GM18508 (cell line): ENCODE measurements around the gene CNN2.

ENCODE experiments used
- ATAC-seq: cut with Tn5 transposase; IDR thresholded peaks from one replicate; pipeline ENCODE4 v1.9.1; 2021; ENCODE audit warnings: moderate number of reproducible peaks; ENCODE audit not compliant: insufficient read depth, unreplicated experiment

The CNN2 gene

GRCh38 chr19:995051-995827 lies 31.2 kb upstream of the CNN2 start:
- no peak for ATAC-seq

DNA sequence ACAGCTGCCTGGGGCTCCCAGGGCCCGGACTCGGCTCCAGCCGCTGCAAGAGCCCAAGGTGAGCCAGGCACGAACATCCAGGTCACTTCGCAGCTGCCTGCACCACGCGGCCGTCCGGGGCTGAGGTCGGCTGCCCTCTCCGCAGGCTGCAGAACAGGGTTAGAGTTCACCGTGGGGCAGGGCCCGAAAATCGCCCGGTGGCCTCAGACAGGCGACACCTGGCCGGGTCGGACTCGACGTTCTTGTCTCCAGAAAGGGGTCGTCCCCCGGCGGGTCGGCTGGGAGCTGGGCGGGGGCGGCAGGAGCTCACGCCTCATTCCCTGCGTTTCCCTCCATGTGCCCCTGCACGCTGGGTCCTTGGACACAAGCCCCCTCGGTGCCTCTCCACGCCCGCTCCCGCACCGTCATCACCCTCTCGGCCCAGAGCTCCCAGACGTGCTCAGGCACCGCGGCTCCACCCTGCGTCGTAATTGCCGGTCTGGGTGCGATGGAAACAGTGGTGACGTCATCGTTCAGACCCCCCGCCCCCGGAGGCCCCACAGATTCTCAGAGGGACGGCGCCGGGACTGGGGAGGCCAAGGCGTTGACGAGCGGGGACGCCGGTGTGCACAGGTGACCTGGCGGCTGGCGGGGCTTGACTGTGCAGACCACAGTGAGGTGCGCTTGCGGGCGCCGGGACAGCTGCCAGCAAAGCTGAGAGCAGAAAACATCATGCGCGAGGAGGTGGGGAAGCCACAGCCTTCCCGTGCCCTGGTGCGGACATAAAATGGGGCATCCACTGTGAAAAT lies 30.2 kb upstream of the CNN2 start:
- ATAC-seq: no peak

- no peak for ATAC-seq
These were observed 28.3 kb upstream of the CNN2 start for GRCh38 chr19:998064-998463.

- ATAC-seq: no peak
These were observed 27.1 kb upstream of the CNN2 start for GRCh38 chr19:999379-999719.

DNA sequence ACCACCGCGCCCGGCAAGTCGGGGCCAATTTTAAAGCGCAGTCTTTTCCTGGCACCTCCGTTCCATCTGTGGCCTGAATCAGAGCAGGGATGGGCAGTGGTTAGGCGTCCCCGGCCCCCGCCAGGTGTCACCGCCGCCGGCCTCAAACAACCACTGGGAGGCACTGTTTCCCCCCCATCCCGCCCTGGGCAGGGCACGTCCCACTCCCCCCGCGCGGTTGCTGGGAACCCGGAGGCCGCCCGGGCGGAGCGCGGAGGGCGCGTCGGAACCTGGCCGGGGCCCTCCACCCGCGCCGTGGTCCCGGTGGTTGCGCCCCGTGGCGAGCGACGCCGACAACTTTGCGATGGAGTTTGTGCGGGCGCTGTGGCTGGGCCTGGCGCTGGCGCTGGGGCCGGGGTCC lies 26.3 kb upstream of the CNN2 start, which contains the start of gene GRIN3B:
TSS of gene GRIN3B (plus strand) at position 325 of the 400 bp plus-strand sequence. CDS start at position 344, 19 bp downstream.
- ATAC-seq: no peak

- no peak for ATAC-seq
These were observed 25.5 kb upstream of the CNN2 start for GRCh38 chr19:1000591-1001537.

DNA sequence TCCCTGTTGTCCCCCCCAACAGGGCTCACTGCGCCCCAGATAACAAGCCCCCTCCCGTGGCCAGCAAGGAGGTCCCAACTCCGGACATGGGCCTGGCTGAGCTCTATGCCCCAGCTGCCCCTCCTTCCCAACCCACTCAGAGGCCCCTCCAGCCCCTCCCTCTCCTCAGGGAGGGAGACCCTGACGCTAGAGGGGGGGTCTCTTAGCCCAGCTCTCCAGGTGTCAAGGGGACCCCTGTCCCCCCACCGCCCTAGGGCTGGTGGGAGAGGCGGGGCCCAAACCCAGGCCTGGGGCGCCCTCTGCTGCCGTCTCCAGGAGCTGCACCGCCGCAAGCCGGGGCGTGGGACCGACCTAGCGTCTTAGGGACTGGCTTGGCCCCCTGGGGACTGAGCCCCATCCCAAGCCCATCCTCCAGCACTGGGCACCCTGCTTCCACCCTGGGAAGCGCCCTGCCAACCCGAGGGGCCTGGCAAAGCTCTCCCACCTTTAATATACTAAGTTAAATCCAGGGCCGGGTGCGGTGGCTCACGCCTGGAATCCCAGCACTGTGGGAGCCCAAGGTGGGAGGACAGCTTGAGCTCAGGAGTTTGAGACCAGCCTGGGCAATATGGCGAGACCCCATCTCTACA lies 24.8 kb upstream of the CNN2 start:
- no peak for ATAC-seq

DNA sequence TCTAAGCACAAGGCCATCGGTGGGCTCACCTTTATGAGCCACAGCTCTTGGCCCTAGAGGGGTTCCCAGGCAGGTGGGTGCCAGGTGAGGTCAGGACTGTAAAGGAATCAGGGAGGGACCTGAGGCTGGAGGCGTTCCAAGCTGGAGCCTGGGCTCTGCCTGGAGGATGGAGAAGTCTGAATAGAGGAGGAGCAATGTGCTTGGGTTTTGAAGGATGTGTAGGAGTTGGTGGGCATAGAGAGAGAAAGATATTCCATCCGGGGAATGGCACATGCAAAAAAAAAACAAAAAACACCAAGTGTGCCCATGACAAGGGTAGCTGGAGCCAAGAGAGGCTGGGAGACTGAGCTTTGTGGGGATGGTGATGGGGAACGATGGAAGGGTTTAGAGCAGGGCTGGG lies 23.8 kb upstream of the CNN2 start:
- no peak for ATAC-seq

- ATAC-seq: no peak
These were observed 23.1 kb upstream of the CNN2 start for GRCh38 chr19:1003283-1003682.

DNA sequence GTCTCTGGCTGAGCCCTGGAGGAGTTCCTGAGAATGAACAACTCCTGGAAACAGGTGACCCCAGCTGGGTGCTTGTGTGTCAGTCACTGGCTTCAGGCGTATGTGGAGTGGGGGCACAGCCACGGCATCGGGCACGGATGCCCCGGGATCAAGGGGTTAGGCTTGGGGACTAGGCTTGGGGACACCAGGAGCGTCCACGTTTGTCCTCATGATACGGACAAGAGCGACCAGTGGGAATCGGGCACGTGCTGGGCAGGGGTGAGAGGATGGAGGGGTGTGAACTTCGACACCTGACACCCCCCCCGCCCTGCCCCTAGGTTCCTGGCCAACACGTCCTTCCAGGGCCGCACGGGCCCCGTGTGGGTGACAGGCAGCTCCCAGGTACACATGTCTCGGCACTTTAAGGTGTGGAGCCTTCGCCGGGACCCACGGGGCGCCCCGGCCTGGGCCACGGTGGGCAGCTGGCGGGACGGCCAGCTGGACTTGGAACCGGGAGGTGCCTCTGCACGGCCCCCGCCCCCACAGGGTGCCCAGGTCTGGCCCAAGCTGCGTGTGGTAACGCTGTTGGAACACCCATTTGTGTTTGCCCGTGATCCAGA lies 22.1 kb upstream of the CNN2 start:
- ATAC-seq: no peak

DNA sequence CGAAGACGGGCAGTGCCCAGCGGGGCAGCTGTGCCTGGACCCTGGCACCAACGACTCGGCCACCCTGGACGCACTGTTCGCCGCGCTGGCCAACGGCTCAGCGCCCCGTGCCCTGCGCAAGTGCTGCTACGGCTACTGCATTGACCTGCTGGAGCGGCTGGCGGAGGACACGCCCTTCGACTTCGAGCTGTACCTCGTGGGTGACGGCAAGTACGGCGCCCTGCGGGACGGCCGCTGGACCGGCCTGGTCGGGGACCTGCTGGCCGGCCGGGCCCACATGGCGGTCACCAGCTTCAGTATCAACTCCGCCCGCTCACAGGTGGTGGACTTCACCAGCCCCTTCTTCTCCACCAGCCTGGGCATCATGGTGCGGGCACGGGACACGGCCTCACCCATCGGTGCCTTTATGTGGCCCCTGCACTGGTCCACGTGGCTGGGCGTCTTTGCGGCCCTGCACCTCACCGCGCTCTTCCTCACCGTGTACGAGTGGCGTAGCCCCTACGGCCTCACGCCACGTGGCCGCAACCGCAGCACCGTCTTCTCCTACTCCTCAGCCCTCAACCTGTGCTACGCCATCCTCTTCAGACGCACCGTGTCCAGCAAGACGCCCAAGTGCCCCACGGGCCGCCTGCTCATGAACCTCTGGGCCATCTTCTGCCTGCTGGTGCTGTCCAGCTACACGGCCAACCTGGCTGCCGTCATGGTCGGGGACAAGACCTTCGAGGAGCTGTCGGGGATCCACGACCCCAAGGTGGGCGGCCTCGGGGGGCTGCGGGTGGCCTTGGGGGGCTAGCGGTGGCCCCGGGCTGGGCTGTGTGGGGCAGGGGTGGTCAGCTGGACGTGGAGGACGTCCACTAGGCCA lies 21.4 kb upstream of the CNN2 start:
- no peak for ATAC-seq

DNA sequence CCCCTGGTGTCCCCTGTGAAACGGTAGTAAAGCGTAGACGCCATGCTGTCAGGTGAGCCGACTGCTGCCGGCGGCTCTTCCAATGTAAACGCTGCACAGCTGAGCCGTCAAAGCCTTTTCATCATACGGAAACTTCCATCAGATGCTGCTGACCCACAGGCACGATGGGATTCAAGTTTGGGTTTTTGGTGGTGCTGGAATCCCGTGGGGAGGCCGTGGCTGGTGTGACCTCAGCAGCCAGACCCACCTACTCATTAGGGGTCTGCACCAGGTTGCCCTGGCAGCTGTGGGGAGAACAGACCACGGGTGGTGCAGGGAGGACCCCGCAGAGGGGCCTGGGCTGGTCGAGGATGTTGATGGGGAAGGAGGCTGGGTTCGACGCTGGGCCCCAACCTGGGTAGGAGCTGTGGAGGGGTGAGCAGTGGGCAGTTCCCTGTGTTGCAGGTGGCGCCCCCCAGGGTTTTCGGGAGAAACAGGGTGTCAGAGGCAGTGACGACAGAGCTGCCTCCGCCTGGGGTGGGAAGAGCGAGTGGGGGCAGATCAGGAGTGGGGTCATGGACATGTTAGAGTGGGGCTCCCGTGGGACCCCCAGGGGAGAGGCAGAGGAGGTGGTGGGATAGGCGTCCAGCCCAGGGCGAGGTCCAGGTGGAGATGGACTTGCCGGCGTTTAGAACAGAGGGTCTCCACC lies 19.6 kb upstream of the CNN2 start:
- ATAC-seq: no peak

DNA sequence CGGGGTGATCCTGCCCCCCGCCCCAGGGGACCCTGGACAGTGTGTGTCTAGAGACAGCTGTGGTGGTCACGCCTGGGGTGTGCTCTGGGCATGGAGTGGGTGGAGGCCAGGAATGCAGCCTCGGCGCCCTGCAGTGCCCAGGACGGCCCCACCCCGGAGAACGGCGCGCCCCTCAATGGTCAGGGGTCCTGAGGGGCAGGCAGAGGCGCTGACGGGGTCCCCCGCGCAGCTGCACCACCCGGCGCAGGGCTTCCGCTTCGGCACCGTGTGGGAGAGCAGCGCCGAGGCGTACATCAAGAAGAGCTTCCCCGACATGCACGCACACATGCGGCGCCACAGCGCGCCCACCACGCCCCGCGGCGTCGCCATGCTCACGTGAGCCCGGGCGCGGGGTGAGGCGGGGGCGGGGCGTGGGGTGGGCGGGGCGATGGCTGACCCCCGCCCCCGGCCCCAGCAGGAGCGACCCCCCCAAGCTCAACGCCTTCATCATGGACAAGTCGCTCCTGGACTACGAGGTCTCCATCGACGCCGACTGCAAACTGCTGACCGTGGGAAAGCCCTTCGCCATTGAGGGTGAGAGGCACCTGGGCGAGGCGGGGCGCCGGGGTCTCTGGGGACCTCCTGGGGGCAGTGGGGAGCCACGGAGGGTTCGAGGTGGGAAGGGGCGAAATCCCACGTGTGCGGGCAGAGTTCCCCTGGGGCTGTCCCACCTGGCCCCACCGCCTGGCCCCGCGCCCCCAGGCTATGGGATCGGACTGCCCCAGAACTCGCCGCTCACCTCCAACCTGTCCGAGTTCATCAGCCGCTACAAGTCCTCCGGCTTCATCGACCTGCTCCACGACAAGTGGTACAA lies 18.8 kb upstream of the CNN2 start:
- ATAC-seq: no peak

GRCh38 chr19:1008268-1009040 lies 18.0 kb upstream of the CNN2 start:
- no peak for ATAC-seq

DNA sequence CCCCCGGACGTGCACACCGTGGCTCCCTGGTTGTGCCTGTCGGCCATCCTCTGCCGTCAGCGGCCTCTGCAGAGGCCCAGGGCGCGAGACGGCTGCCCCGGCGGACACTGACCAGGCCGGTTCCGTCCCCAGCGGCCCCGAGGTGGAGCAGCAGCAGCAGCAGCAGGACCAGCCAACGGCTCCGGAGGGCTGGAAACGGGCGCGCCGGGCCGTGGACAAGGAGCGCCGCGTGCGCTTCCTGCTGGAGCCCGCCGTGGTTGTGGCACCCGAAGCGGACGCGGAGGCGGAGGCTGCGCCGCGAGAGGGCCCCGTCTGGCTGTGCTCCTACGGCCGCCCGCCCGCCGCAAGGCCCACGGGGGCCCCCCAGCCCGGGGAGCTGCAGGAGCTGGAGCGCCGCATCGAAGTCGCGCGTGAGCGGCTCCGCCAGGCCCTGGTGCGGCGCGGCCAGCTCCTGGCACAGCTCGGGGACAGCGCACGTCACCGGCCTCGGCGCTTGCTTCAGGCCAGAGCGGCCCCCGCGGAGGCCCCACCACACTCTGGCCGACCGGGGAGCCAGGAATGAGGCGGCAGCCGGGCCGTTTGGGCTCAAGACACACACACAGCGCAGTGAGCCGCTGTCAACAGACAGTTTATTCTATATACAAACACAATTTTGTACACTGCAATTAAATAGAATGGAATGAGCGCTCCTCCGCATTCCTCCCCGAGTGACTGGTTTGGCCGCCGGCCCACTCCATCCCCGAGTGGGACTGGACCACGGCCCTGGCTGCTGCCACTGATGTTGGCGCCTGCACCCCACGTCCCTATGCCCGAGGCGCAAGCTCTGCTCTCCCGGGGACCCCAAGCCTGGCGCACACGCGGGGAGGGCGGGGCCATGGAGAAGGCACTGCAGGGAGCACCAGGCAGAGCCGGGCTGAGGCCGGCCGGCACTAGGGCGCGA lies 17.1 kb upstream of the CNN2 start:
- no peak for ATAC-seq
